Tibial nerve (tissue), 4 donors: Measurements from ENCODE around the gene TPD52L2. TPM values are rescaled to one million over a fixed set of nuclear protein-coding genes. Genes with fewer than 3 reads are reported as not detected.

Experiments used
- DNase-seq, 2 donors: peaks; one replicate each; pipeline ENCODE4 v3.0.0-alpha.2; 2019; ENCODE audit warnings: low spot score in 2 of 2
- H3K27ac ChIP-seq, 4 donors: fragments of 200-600 bp; sonication (generic) in 3 of 4; one replicate each; pipeline ENCODE4 v1.5.1; 2017 to 2019; ENCODE audit warnings: mild to moderate bottlenecking in 1 of 4
- H3K27me3 ChIP-seq, 2 donors: fragments of 200-600 bp; sonication (generic) in 1 of 2; one replicate each; pipeline versions ENCODE4 v1.5.1 to v1.6.0; 2017 to 2019
- H3K36me3 ChIP-seq, 3 donors: fragments of 200-600 bp; sonication (generic); one replicate each; pipeline ENCODE4 v1.5.1; 2018 to 2019
- H3K4me1 ChIP-seq, 4 donors: fragments of 200-600 bp; sonication (generic) in 3 of 4; one replicate each; pipeline ENCODE4 v1.5.1; 2017 to 2019
- H3K4me3 ChIP-seq, 4 donors: fragments of 200-600 bp; sonication (generic) in 3 of 4; one replicate each; pipeline ENCODE4 v1.5.1; 2017 to 2019; ENCODE audit warnings: mild to moderate bottlenecking in 1 of 4, moderate library complexity in 1 of 4
- H3K9me3 ChIP-seq, 4 donors: fragments of 200-600 bp; sonication (generic) in 3 of 4; one replicate each; pipeline ENCODE4 v1.5.1; 2017 to 2019
- CTCF ChIP-seq, 5 experiments: fragments of 200-600 bp in 3 of 5; fragments of 450-650 bp in 2 of 5; sonication (generic) in 3 of 5; IDR thresholded peaks; one replicate each; pipeline ENCODE4 v1.5.1; 2016 to 2019; ENCODE audit warnings: antibody characterized with exemption in 5 of 5, mild to moderate bottlenecking in 3 of 5, moderate library complexity in 2 of 5
- EP300 ChIP-seq, 2 donors: sonication (generic); formaldehyde crosslinking; IDR thresholded peaks; one replicate each; pipeline ENCODE4 v1.6.1; 2017; ENCODE audit warnings: antibody characterized with exemption in 2 of 2, mild to moderate bottlenecking in 1 of 2
- POLR2A ChIP-seq, 2 donors: fragments of 450-650 bp; IDR thresholded peaks; one replicate each; pipeline ENCODE4 v1.6.1; 2017; ENCODE audit warnings: antibody characterized with exemption in 2 of 2, mild to moderate bottlenecking in 2 of 2, moderate library complexity in 2 of 2
- WGBS, 2 donors: methylation state at CpG; one replicate each; pipeline ENCODE4 v1.1.5; 2018; 5-methylcytosine and 5-hydroxymethylcytosine counted together
- total RNA-seq, 4 donors: library from RNA; depleted of rRNA; stranded (reverse); fragments of >200 nt; gene quantifications; one replicate each; pipeline ENCODE4 v1.1.0, GENCODE V29; 2016

The TPD52L2 gene
- total RNA-seq, 4 donors from 2014 or later = 108 to 122 (median 115) TPM

GRCh38 chr20:63933646-63934045, 68.6 kb downstream of the TPD52L2 start:
- no peak for DNase-seq
- Histone ChIP-seq H3K36me3 (peaks cover 0 to 98% (median 26%) of the 10 kb centered on the region in 3 donors), H3K4me3 (no peak overlapping the region), H3K9me3 (no peaks in the 10 kb centered on the region), H3K4me1 (no peaks in the 10 kb centered on the region), H3K27ac (no peak overlapping the region), H3K27me3 (no peaks in the 10 kb centered on the region)
- TF ChIP-seq CTCF (IDR thresholded peaks at IDR 0.05) = no peak
- TF ChIP-seq EP300 (IDR thresholded peaks at IDR 0.05) = no peak
- TF ChIP-seq POLR2A (IDR thresholded peaks at IDR 0.05) = no peak
- WGBS, 2 donors = 77 to 79% methylated on average over 5 of the region's 5 CpGs

GRCh38 chr20:63934271-63935068, 69.4 kb downstream of the TPD52L2 start:
- no peaks in the 10 kb centered on the region for H3K4me1 ChIP-seq
- H3K27me3 ChIP-seq = no peaks in the 10 kb centered on the region
- no peak overlapping the region for H3K27ac ChIP-seq
- 73 to 84% methylated on average over 37 of the region's 37 CpGs for WGBS, 2 donors
- H3K4me3 ChIP-seq = no peak overlapping the region
- no peaks in the 10 kb centered on the region for H3K9me3 ChIP-seq
- no peak for TF ChIP-seq POLR2A (IDR thresholded peaks at IDR 0.05)
- TF ChIP-seq CTCF (IDR thresholded peaks at IDR 0.05) = no peak
- TF ChIP-seq EP300 (IDR thresholded peaks at IDR 0.05) = no peak
- peaks cover 0 to 98% (median 18%) of the 10 kb centered on the region in 3 donors for H3K36me3 ChIP-seq
- no peak for DNase-seq

- no peak overlapping the region for H3K27ac ChIP-seq
- WGBS, 2 donors = 93 to 94% methylated on average over 8 of the region's 9 CpGs
- no peak for DNase-seq
- TF ChIP-seq POLR2A (IDR thresholded peaks at IDR 0.05) = no peak
- no peak for TF ChIP-seq EP300 (IDR thresholded peaks at IDR 0.05)
- no peak for TF ChIP-seq CTCF (IDR thresholded peaks at IDR 0.05)
- peaks cover 0 to 98% (median 18%) of the 10 kb centered on the region in 3 donors for H3K36me3 ChIP-seq
- no peaks in the 10 kb centered on the region for H3K27me3 ChIP-seq
- H3K4me3 ChIP-seq = no peak overlapping the region
- H3K4me1 ChIP-seq = no peaks in the 10 kb centered on the region
- no peaks in the 10 kb centered on the region for H3K9me3 ChIP-seq
Observed at GRCh38 chr20:63935447-63935846, 70.4 kb downstream of the TPD52L2 start.

GRCh38 chr20:63937596-63937995, 72.5 kb downstream of the TPD52L2 start:
- Histone ChIP-seq H3K36me3 (peaks cover 0 to 90% (median 8%) of the 10 kb centered on the region in 3 donors), H3K27ac (no peak overlapping the region), H3K27me3 (no peaks in the 10 kb centered on the region), H3K4me3 (no peak overlapping the region), H3K9me3 (no peaks in the 10 kb centered on the region), H3K4me1 (peaks cover 0 to 12% (median 5%) of the 10 kb centered on the region in 4 donors)
- 82 to 88% methylated on average over 14 of the region's 14 CpGs for WGBS, 2 donors
- TF ChIP-seq EP300 (IDR thresholded peaks at IDR 0.05) (no peak), POLR2A (IDR thresholded peaks at IDR 0.05) (no peak), CTCF (IDR thresholded peaks at IDR 0.05) (no peak)
- DNase-seq = no peak
